Sigmoid colon (tissue), 7 donors: Measurements from ENCODE around the gene CAPN1. TPM values are rescaled to one million over a fixed set of nuclear protein-coding genes. Genes with fewer than 3 reads are reported as not detected.
A peak's percentile ranks its signal among the peaks of the same experiment; 100 is the strongest.
"Not testable (repeated sequence)": the region's sequence is repeated elsewhere in the genome, so short reads cannot be mapped to it uniquely, and the experiment has no call there.

Experiments
- DNase-seq: peaks from one replicate; pipeline ENCODE4 v3.0.0-alpha.2; 2019
- H3K27ac ChIP-seq, 4 donors: fragments of 200-600 bp; sonication (generic); one replicate each; pipeline ENCODE4 v1.5.1; 2016 to 2019; ENCODE audit warnings: mild to moderate bottlenecking in 1 of 4
- H3K27me3 ChIP-seq, 3 donors: fragments of 200-600 bp; sonication (generic); one replicate each; pipeline ENCODE4 v1.5.1; 2019; ENCODE audit warnings: mild to moderate bottlenecking in 1 of 3
- H3K36me3 ChIP-seq, 4 donors: fragments of 200-600 bp; sonication (generic); one replicate each; pipeline ENCODE4 v1.5.1; 2016 to 2019
- H3K4me1 ChIP-seq, 4 donors: fragments of 200-600 bp; sonication (generic); one replicate each; pipeline ENCODE4 v1.5.1; 2017 to 2019
- H3K4me3 ChIP-seq, 4 donors: fragments of 200-600 bp; sonication (generic); one replicate each; pipeline ENCODE4 v1.5.1; 2017 to 2019; ENCODE audit warnings: mild to moderate bottlenecking in 2 of 4, moderate library complexity in 1 of 4
- H3K9me3 ChIP-seq, 4 donors: fragments of 200-600 bp in 3 of 4; sonication (generic) in 3 of 4; one replicate each; pipeline versions ENCODE4 v1.5.1 to v1.6.1; 2013 to 2019
- CTCF ChIP-seq, 4 experiments: fragments of 450-650 bp in 3 of 4; fragments of 200-600 bp in 1 of 4; IDR thresholded peaks; one replicate each; pipeline ENCODE4 v1.5.1; 2016 to 2019; ENCODE audit warnings: antibody characterized with exemption in 4 of 4, mild to moderate bottlenecking in 3 of 4, moderate library complexity in 2 of 4
- EP300 ChIP-seq, 4 donors: sonication (generic); formaldehyde crosslinking; IDR thresholded peaks; one replicate each; pipeline ENCODE4 v1.6.1; 2017; ENCODE audit warnings: antibody characterized with exemption in 4 of 4
- POLR2A ChIP-seq, 2 donors: fragments of 450-650 bp; IDR thresholded peaks; one replicate each; pipeline ENCODE4 v1.6.1; 2016; ENCODE audit warnings: antibody characterized with exemption in 2 of 2, mild to moderate bottlenecking in 2 of 2, moderate library complexity in 2 of 2
- POLR2AphosphoS5 ChIP-seq, 4 donors: sonication (generic); formaldehyde crosslinking; IDR thresholded peaks; one replicate each; pipeline ENCODE4 v1.6.1; 2017; ENCODE audit warnings: antibody characterized with exemption in 4 of 4
- WGBS, 2 donors: extraction: QIAGEN DNeasy Blood & Tissue Kit; methylation state at CpG; one replicate each; pipeline ENCODE4 v1.1.7; 2013; 5-methylcytosine and 5-hydroxymethylcytosine counted together
- intact Hi-C: fragments of 100-400 bp; cut with DNase I; formaldehyde crosslinking; loops from one replicate; pipeline ENCODE4 v1.15.1; 2023
- polyA plus RNA-seq, 3 donors: library from polyadenylated mRNA; stranded (reverse); fragments of 200-250 nt; gene quantifications; one replicate each; pipeline ENCODE4 v1.2.3, GENCODE V29; 2013
- total RNA-seq, 4 donors: library from RNA; depleted of rRNA; stranded (reverse); fragments of >200 nt; gene quantifications; one replicate each; pipeline ENCODE4 v1.1.0, GENCODE V29; 2016
- donor health status: healthy with polysubstance abuse.
- donor health status: Bipolar disorder and iron deficiency.
- donor health status: healthy.

CAPN1 gene
- total and polyA plus RNA-seq, 7 donors = 84.5 to 245 (median 156) TPM

GRCh38 chr11:65141896-65142494 is 39.7 kb upstream of the CAPN1 start:
- Histone ChIP-seq H3K4me1 (no peaks in the 10 kb centered on the region), H3K36me3 (no peaks in the 10 kb centered on the region), H3K27me3 (peaks cover 0 to 3% (median 0%) of the 10 kb centered on the region in 3 donors), H3K27ac (no peak overlapping the region), H3K9me3 (no peaks in the 10 kb centered on the region), H3K4me3 (no peak overlapping the region)
- no peak for DNase-seq
- intact Hi-C loops = no loop called here
- TF ChIP-seq EP300 (IDR thresholded peaks at IDR 0.05) (no peak), POLR2A (IDR thresholded peaks at IDR 0.05) (no peak), CTCF (IDR thresholded peaks at IDR 0.05) (no peak), POLR2AphosphoS5 (IDR thresholded peaks at IDR 0.05) (no peak)
- 79 to 86% methylated on average over 7 of the region's 7 CpGs for WGBS, 2 donors

- TF ChIP-seq CTCF (IDR thresholded peaks at IDR 0.05) (no peak), POLR2A (IDR thresholded peaks at IDR 0.05) (no peak), POLR2AphosphoS5 (IDR thresholded peaks at IDR 0.05) (no peak), EP300 (IDR thresholded peaks at IDR 0.05) (no peak)
- Histone ChIP-seq H3K4me3 (no peak overlapping the region), H3K4me1 (peaks cover 0 to 13% (median 4%) of the 10 kb centered on the region in 4 donors), H3K27me3 (peaks cover 0 to 4% (median 0%) of the 10 kb centered on the region in 3 donors), H3K9me3 (no peaks in the 10 kb centered on the region), H3K36me3 (no peaks in the 10 kb centered on the region), H3K27ac (no peak overlapping the region)
- intact Hi-C loops = no loop called here
- whole genome bisulfite sequencing, 2 donors = 67 to 87% methylated on average over 2 of the region's 2 CpGs
- no peak for DNase-seq
These were observed 34.2 kb upstream of the CAPN1 start for GRCh38 chr11:65147352-65148075.

- Histone ChIP-seq H3K4me3 (no peak overlapping the region), H3K9me3 (no peaks in the 10 kb centered on the region), H3K36me3 (no peaks in the 10 kb centered on the region), H3K27ac (no peak overlapping the region), H3K4me1 (peaks cover 0 to 13% (median 4%) of the 10 kb centered on the region in 4 donors), H3K27me3 (peaks cover 0 to 4% (median 0%) of the 10 kb centered on the region in 3 donors)
- 89 to 91% methylated on average over 5 of the region's 5 CpGs for WGBS, 2 donors
- intact Hi-C loops = no loop called here
- TF ChIP-seq POLR2AphosphoS5 (IDR thresholded peaks at IDR 0.05) = no peak
- TF ChIP-seq CTCF (IDR thresholded peaks at IDR 0.05) = no peak
- DNase-seq = no peak
These were observed 33.1 kb upstream of the CAPN1 start for GRCh38 chr11:65148657-65149056.

- not testable (repeated sequence) for H3K27me3 ChIP-seq, DNase-seq
- 77 to 84% methylated on average over 10 of the region's 10 CpGs for WGBS, 2 donors
These were observed 31.6 kb upstream of the CAPN1 start for GRCh38 chr11:65150131-65150508.

GRCh38 chr11:65150509-65151299 is 31.0 kb upstream of the CAPN1 start:
- intact Hi-C loops = no loop called here
- TF ChIP-seq POLR2AphosphoS5 (IDR thresholded peaks at IDR 0.05) = no peak
- no peak for TF ChIP-seq POLR2A (IDR thresholded peaks at IDR 0.05)
- TF ChIP-seq CTCF (IDR thresholded peaks at IDR 0.05) = no peak
- no peak for TF ChIP-seq EP300 (IDR thresholded peaks at IDR 0.05)
- Histone ChIP-seq H3K36me3 (no peaks in the 10 kb centered on the region), H3K4me3 (no peak overlapping the region), H3K27me3 (peaks cover 0 to 4% (median 0%) of the 10 kb centered on the region in 3 donors), H3K9me3 (no peaks in the 10 kb centered on the region), H3K4me1 (peaks cover 0 to 13% (median 4%) of the 10 kb centered on the region in 4 donors), H3K27ac (peak overlapping the region; percentile 7 to 65 (median 40))
- DNase-seq = peak; percentile 90
- WGBS, 2 donors = 17 to 29% methylated on average over 12 of the region's 12 CpGs

More at GRCh38 chr11:65150131-65150508, 31.6 kb upstream of the CAPN1 start:
- Histone ChIP-seq H3K27ac (peak overlapping the region in 3 of 4 donors; percentile 28 to 65 (median 51)), H3K4me1 (peaks cover 0 to 13% (median 4%) of the 10 kb centered on the region in 4 donors)
- H3K9me3 ChIP-seq, H3K4me3 ChIP-seq, H3K36me3 ChIP-seq, intact Hi-C loops: not testable (repeated sequence)
